ENCODE results near the gene AXIN1. TPM values are rescaled to one million over a fixed set of nuclear protein-coding genes. Genes with fewer than 3 reads are reported as not detected.
"Not testable (repeated sequence)": the region's sequence is repeated elsewhere in the genome, so short reads cannot be mapped to it uniquely, and the experiment has no call there.

AXIN1 gene
- polyA plus RNA-seq, 4 donors, result 16.4 to 26.7 (median 23.2) TPM

DNA sequence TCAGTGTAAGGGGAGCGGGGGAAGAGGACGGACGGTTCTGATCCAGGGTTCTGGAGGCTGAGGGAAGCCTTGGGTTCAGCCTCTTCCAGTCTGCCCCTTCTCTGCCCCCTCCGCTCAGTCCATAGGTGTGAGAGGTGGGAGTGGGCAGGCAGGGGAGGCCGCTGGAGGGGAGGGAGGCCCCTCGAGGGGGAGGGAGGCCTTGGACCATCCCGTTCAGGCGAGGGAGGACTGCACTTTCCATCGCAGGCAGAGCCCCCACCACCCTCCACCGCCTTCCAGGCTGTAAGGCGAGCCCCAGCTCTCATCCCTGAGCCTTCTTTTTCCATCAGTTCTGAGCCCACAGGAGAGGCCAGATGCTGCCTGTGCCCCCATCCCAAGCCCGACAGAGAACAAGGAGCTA is 4.2 kb upstream of the AXIN1 start:
- DNase-seq (ENCODE audit: low read depth in 4 of 4, low spot score in 2 of 4), result no peak

DNA sequence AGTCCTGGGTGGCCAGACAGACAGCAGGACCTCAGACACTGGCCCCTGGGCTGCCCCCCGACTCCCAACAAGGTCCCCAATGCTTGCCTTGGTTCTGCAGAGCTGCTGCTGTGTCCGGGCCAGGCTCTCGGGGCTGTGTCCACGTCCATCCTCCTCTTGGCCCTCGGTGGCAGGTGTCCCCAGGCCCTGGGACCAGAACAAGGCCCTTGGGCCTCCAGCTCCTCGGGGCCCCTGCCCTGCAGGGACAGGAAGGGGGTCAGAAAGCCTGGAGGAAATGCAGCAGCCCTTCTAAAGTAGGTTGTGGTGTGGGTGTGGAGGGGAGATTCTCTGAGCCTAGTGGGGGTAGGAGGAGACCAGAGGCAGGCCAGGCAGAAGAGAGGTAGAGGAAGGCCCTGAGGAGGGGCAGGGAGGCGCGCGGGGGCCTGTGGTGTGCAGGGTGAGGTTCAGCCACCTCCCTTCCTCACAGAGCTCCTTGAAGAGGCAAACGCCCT is 2.5 kb upstream of the AXIN1 start:
- no peak for DNase-seq (ENCODE audit: low read depth in 4 of 4, low spot score in 2 of 4)

DNA sequence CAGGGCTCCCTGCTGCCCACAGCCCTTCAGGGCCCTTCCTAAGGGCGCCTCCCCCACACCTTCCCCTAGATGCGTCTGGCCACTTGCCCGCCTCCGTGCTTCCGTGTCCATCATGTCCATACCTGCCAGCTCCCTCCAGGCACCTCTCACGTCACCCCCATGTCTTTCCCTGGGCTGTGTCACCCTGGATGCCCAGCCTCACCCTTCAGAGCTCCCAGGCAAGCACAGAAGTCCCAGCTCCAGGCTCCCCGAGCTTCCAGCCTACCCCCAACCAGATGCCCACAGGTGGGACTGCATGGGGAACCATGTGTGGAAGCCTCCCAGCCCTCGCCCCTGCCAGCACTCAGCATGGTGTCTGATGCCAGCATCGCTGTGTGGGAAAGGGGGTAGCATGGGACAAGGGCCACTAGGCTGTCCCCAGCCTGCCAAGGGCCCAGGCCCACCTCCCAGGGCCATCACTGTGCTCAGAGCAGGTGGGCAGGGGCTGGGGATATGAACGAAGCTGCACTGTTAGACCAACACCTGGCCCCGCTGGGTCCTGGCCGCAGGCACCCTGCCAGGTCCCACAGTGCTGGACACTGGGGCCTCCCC is 1.9 kb upstream of the AXIN1 start:
- no peak for DNase-seq (ENCODE audit: low read depth in 4 of 4, low spot score in 2 of 4)

DNA sequence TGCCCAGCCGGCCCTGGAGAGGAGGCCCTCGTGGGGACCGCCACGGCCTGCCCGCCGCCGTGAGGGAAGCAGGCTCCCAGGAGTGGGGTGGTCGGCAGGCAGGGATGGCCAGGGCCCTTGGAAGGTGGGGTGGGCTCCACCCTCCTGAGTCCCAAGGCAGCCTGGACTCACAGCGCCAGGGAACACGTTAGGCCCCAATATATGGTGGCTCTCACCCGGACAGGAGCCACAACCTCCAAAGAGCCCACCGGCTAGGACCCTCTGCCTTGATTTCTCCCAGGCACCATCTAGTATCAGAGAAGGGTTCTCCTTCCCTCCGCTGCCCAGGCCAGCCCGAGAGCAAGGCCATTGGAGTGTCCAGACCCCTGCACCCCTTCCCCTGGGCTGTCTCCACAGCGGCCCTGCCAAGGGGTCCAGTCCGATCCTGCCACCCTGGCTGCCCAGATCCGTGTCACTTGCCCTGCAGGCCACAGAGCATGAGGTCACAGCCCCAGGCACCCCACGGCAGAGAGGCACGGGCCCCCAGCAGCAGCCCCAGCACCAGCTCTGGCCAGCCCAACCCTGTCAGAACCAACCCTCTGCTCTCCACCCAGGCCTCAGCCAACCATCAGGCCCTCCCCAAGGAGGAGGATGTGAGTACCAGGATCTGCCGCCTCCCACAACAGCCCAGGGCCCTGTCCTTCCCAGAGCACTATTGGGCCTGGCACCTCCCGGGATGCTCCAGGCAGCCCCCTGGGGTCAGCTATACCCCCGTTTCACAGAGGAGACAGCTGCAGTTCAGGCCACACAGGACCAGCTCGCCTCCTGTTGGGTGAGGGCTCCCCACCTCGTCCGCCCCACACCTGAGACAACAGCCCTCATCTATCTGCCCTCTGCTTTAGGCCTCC is 1.1 kb upstream of the AXIN1 start:
- no peak for DNase-seq (ENCODE audit: low read depth in 4 of 4, low spot score in 2 of 4)

DNA sequence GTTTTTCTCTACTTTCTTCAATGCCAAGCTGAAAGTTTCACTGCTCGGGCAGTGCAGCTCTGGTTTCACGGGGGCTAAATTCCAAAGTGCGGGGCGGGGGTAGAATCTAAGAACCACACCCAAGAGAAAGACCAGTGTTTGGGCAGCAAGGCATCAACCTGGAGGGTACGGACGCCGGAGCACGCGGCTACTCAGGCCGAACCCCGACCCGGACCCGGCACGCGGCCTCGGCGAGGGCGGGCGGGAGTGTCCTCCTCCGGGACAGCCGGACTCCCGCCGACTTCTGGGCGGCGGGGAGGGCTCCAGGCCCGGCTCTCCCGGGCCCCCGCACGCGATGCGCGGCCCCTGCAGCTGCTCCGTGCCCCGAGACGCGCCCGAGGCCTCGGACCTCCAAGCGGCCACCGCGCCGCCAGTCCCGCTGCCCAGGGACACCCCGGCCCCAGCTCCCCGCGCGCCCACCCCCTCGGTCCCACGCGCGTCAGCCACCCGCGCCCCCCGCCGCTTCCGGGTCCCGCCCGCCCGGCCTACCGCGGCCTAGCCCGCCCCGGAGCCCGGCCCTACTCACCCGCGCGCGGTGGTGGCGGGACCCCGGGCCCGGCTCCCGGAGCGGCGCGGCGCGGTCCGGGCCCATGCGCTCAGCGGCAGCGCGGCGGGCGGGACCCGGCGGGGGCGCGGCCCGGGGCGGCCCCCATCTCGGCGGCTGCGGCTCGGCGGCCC is 561 bp downstream of the AXIN1 start:
- DNase-seq (ENCODE audit: low read depth in 4 of 4, low spot score in 2 of 4), result no peak

DNA sequence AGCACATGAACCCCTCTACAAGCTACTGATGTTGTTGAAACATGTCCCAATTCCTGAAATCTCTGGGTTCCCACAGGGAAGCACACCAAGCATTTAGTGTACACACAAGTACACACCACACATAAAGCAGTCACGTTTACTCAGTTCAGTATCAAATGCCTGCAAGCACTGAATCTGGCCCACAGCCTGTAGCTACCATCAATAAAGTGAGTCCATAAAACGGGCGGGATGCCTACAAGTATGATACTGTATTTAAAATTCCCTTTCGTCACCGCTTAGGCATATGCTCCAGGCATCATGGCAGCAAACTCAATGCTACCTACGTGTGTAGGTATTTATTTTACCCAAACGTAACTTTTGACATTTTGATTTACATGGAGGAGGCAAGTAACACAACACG is 2.3 kb downstream of the AXIN1 start:
- DNase-seq (ENCODE audit: low read depth in 4 of 4, low spot score in 2 of 4), result no peak

DNA sequence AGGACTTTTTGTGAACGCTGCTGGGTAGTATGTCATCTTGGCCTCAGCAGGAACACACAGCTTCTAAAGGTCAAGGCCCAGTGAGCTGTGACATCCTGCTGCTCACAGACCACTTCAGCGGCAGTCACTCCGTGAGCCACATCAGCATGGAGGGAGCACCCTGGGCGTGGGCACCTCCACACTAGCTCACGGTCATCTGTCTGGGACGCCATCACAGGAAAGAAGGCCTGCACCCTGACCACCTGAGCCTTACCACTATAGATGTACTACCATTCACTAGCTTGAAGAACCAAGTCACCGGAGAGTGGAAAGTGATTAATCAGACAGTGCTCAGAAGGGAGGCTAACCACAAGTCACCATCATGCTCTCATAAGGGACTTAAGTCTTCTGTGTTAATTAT is 3.3 kb downstream of the AXIN1 start:
- no peak for DNase-seq (ENCODE audit: low read depth in 4 of 4, low spot score in 2 of 4)

DNA sequence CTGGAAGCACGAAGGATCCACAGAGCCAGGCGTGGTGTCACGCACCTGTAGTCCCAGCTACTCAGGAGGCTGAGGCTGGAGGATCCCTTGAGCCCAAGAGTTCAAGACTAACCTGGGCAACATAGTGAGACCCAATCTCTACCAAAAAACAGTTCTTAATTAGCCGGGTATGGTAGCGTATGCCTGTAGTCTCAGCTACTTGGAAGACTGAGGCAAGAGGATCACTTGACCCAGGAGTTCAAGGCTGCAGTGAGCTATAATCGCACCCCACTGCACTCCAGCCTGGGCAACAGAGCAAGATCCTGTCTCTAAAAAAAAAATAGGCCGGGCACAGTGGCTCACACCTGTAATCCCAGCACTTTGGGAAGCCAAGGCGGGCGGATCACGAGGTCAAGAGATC is 4.0 kb downstream of the AXIN1 start:
- DNase-seq (ENCODE audit: low read depth in 4 of 4, low spot score in 2 of 4), result not testable (repeated sequence)

DNA sequence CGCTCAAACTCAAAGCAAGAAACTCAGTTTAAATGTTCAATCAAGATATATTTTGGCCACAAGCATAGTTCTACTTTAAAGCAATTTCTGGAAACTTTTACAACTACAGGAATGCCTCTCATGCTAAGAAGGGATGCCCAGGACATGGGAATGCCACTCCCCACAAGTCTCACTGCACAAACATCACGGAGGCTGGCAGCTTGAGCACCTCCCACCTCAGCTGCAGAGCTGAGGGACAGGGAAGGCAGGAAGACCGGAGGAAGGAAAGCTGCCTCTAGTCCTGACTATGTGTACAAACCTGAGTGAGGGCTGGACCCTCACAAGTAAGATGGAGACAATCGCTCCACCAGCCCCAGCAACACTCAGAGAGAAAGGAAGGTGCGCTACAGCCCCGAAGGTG is 5.3 kb downstream of the AXIN1 start:
- DNase-seq (ENCODE audit: low read depth in 4 of 4, low spot score in 2 of 4), result no peak

DNA sequence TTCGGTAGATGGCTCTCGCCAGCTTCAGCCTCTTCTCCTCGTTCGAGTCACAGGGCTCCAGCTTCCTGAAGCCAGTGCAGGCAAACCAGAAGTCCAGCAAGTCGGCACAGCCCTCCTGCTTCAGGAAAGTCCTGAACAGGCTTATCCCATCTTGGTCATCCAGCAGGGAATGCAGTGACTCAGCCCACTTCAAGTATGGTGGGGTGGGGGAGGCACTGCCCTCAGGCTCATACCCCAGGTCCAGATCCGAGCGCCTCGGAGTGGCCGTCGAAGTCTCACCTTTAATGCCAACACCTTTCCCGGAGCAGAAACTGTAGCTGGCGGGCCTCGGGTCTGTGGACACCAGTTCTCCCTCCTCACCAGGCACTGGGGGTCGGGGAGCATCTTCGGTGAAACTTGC is 5.9 kb downstream of the AXIN1 start:
- no peak for DNase-seq (ENCODE audit: low read depth in 4 of 4, low spot score in 2 of 4)

DNA sequence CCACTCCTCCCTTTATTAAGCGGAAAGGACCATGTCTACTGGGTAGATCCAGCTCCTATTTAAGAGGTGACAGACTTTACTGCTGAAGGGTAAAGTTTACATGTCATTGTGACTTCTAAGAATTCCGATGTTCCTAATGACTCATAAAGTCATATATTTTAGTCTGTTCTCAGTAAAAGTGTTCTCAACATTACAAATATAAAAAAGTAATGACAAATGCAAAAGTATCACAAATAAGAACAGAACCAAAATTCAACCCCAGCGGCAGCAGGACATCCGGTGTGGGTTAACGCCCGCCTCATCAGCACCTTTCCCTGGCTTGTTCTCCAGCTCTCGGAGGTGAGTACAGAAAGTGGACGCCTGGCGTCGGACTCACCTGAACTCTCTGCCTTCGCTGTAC is 6.8 kb downstream of the AXIN1 start:
- DNase-seq (ENCODE audit: low read depth in 4 of 4, low spot score in 2 of 4), result no peak

DNA sequence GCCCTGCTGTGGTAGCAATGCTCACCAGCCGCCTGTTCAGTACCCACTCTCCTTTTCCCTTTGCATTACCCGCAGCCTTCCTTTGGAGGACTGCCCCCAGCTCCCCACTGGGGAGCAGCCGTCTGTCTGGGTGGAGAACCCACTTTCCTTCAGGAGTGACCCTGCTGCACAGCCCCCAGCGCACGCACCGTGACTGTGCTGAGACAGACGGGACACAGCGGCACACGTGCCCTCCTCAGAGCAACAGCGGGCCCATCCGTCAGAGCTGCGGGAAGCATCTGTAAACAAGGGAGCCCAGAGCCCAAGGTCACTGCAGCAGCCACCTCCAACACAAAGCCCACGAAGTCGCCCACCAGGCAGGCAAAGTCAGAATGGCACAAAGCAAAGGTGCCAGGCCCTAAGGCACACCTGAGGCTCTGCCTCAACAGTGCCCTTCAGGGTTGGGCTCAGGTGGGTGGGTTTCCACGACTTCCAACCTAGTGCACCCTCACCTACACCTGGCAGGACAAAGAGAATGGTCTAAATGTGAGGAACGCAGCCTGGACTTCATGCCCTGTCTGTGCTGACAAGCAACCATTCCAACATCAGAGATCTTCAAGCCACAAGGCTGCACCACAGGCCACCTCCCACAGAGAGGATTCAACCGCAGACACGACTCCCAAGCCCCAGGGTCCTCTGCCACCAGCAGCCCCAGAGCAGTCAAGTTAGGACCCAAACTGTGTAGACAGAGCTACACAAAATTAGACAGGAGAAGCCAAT is 9.9 kb downstream of the AXIN1 start:
- DNase-seq (ENCODE audit: low read depth in 4 of 4, low spot score in 2 of 4), result no peak

DNA sequence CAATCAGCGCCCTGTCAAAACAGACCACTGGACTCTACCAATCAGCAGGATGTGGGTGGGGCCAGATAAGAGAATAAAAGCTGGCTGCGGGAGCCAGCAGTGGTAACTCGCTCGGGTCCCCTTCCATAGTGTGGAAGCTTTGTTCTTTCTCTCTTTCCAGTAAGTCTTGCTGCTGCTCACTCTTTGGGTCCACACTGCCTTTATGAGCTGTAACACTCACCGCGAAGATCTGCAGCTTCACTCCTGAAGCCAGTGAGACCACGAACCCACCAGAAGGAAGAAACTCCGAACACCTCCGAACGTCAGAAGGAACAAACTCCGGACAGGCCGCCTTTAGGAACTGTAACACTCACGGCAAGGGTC is 10.6 kb downstream of the AXIN1 start:
- not testable (repeated sequence) for DNase-seq (ENCODE audit: low read depth in 4 of 4, low spot score in 2 of 4)

DNA sequence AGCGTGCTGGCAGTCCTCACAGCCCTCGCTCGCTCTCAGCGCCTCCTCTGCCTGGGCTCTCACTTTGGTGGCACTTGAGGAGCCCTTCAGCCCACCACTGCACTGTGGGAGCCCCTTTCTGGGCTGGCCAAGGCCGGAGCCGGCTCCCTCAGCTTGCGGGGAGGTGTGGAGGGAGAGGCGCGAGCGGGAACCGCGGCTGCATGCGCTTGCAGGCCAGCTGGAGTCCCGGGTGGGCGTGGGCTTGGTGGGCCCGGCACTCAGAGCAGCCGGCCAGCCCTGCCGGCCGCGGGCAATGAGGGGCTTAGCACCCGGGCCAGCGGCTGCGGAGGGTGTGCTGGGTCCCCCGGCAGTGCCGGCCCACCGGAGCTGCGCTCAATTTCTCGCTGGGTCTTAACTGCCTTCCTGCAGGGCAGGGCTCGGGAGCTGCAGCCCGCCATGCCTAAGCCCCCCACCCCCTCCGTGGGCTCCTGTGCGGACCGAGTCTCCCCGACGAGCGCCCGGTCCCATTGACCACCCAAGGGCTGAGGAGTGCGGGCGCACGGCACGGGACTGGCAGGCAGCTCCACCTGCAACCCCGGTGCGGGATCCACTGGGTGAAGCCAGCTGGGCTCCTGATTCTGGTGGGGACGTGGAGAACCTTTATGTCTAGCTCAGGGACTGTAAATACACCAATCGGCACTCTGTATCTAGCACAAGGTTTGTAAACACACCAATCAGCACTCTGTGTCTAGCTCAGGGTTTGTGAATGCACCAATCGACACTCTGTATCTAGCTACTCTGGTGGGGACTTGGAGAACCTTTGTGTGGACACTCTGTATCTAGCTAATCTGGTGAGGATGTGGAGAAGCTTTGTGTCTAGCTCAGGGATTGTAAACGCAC is 11.2 kb downstream of the AXIN1 start:
- not testable (repeated sequence) for DNase-seq (ENCODE audit: low read depth in 4 of 4, low spot score in 2 of 4)

DNA sequence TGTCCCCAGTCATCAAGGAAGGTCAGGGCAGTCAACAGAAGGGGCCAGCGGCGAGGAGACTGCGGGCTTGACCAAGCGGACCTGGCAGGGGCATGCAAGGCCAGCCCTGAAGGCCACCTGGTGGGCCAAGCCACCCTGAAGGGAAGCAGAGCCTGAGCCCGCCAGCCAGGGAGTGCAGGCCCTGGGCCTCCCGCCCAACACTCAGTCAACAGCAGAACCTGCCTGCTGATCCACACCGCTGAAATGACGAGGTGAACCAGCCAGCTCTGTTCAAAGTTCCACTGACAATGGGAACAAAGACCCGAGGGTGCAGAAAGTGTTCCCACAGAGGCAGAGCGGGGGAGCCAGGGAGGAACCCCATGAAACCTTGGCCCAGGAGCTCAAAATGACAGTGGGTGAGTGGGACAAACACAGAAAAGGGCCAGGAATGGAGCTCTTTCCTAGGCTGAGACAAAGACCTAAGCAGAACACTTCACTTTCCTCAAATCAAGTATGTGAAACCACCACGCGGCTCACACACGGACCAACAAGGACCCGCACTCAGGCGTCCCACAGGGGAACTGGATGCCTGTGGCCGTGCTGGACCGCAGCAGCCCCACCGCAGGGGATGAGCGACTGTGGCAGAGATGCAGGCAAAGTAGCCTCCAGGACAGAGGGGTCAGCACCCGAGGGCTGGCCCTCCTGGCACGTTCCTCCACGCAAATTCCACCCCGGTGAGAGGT is 12.0 kb downstream of the AXIN1 start:
- no peak for DNase-seq (ENCODE audit: low read depth in 4 of 4, low spot score in 2 of 4)

DNA sequence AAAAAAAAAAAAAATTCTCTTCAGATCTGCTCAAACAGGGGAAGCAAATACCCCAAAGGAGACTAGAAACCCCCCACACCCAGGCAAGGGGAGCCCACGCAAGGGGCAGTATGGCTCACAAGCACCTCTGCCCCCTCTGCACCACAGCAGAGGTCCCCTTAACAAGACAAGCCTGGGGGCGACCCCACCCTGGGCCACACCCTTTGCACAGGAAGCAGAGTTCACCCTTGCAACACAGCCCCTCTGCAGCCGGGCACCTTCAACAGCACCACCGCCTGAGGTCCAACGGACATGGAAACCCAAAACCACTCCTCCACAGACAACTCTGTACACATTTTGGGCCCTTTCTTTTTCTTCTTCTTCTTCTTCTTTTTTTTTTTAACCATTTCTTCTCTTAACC is 12.8 kb downstream of the AXIN1 start:
- DNase-seq (ENCODE audit: low read depth in 4 of 4, low spot score in 2 of 4), result no peak

DNA sequence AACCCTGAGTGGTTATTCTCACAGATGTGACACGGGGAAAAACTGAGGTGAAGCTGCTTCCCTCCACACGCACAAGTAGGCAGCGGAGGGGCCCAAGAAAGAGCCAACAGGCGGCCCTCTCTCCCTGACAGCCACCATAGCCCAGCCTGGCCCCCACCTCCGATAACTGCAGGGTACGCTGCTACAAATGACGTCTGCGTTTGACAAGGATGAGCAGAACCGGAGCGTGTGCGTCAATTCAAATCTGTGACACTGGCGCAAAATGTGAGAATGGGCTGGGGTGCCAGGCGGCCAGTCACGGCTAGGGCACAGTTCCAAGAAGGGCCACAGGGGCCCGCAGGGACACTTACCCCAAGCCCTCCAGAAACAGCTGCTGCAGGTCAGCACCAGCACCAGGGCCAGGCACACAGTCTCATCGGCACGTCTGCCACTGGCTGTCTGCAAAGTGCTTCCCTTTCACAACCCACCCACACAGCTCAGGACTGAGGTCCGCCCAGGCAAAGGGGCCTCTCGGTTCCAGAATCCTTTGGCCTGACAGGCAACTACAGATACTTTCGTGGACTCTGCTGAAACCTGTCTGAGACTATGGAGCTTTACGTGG is 14.4 kb downstream of the AXIN1 start:
- no peak for DNase-seq (ENCODE audit: low read depth in 4 of 4, low spot score in 2 of 4)

DNA sequence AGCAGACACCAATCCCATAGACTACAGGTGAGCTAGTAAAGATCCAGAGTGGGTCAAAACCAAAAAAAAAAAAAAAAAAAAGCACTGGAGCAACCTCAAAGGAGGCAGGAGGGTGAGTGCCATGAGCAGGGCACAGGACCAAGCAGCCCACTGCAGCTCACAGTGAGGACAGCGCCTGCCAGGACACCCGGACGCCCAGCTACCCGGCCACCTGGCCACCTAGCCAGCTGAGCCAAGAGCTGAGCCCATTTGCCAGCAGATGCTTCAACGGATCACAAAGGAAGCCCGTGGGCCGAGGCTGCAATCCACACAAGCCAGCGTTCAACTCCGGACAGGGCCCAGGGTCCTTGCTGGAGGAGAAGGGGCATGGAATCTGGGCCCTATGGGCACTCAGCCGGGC is 15.1 kb downstream of the AXIN1 start:
- DNase-seq (ENCODE audit: low read depth in 4 of 4, low spot score in 2 of 4), result no peak

DNA sequence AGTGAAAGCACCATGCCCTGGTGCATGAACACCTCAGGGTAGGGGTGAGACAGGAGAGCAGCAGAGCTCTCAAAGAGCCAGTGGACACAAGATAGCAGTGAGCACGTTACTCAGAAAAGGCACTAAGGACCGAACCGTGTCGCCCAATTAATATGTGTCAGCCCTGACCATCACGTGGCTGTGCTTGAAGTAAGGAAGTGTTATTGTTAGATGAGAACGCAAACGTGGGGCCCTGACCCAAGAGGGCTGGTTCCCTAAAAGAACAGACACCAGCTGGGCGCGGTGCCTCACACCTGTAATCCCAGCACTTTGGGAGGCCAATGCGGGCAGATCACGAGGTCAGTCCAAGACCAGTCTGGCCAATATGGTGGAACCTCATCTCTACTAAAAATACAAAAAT is 16.3 kb downstream of the AXIN1 start:
- DNase-seq (ENCODE audit: low read depth in 4 of 4, low spot score in 2 of 4), result no peak
